Smooth muscle cell (in vitro differentiated cells): ENCODE results near the gene MORC4. TPM values are rescaled to one million over a fixed set of nuclear protein-coding genes. Genes with fewer than 3 reads are reported as not detected.

Source experiments
- DNase-seq: peaks from one replicate; lab custom pipeline; 2025; ENCODE audit not compliant: unreplicated experiment; lab: John Stamatoyannopoulos, UW
- H2AFZ ChIP-seq: fragments of 200-600 bp; sonication (generic); 2 replicates; pipeline ENCODE4 v1.6.0; 2016; ENCODE audit warnings: antibody characterized with exemption, low read depth, mild to moderate bottlenecking
- H3F3A ChIP-seq: fragments of 200-600 bp; sonication (generic); 2 replicates; pipeline ENCODE4 v1.6.0; 2017; ENCODE audit warnings: antibody characterized with exemption, low read depth
- H3K27ac ChIP-seq: fragments of 200-600 bp; sonication (generic); 2 replicates; pipeline ENCODE4 v1.5.1; 2016; ENCODE audit warnings: low read depth, mild to moderate bottlenecking
- H3K27me3 ChIP-seq: fragments of 200-600 bp; sonication (generic); 2 replicates; pipeline ENCODE4 v1.6.1; 2016; ENCODE audit warnings: low read depth, mild to moderate bottlenecking
- H3K36me3 ChIP-seq: fragments of 200-600 bp; sonication (generic); 2 replicates; pipeline ENCODE4 v1.5.1; 2016; ENCODE audit warnings: low read depth
- H3K4me1 ChIP-seq: fragments of 200-600 bp; sonication (generic); 2 replicates; pipeline ENCODE4 v1.5.1; 2016; ENCODE audit warnings: low read depth
- H3K4me2 ChIP-seq: fragments of 200-600 bp; sonication (generic); 2 replicates; pipeline ENCODE4 v1.6.0; 2016; ENCODE audit warnings: mild to moderate bottlenecking
- H3K4me3 ChIP-seq: fragments of 200-600 bp; sonication (generic); 2 replicates; pipeline ENCODE4 v1.5.1; 2016; ENCODE audit warnings: mild to moderate bottlenecking
- H3K79me2 ChIP-seq: fragments of 200-600 bp; sonication (generic); 2 replicates; pipeline ENCODE4 v1.6.0; 2016; ENCODE audit warnings: low read depth, mild to moderate bottlenecking
- H3K9ac ChIP-seq: fragments of 200-600 bp; sonication (generic); 2 replicates; pipeline ENCODE4 v1.6.0; 2016; ENCODE audit warnings: low read depth
- H3K9me3 ChIP-seq: fragments of 200-600 bp; sonication (generic); replicated peaks from 2 replicates; pipeline ENCODE4 v1.5.1; 2016; ENCODE audit warnings: low read depth
- H4K20me1 ChIP-seq: fragments of 200-600 bp; sonication (generic); 2 replicates; pipeline ENCODE4 v1.6.0; 2016; ENCODE audit warnings: low read depth
- CTCF ChIP-seq: fragments of 200-600 bp; sonication (generic); IDR thresholded peaks from 2 replicates; pipeline ENCODE4 v1.5.1; 2017; ENCODE audit warnings: borderline replicate concordance, mild to moderate bottlenecking, antibody characterized with exemption; ENCODE audit not compliant: insufficient read depth, poor library complexity, severe bottlenecking
- WGBS: methylation state at CpG from one replicate; pipeline ENCODE4 v1.1.7; 2016; ENCODE audit warnings: low lambda C conversion rate; 5-methylcytosine and 5-hydroxymethylcytosine counted together
- polyA plus RNA-seq: library from polyadenylated mRNA; unstranded; fragments of >200 nt; fragmentation: Nextera tagmentation; extraction: Ambion mirVana; gene quantifications from 2 replicates; pipeline ENCODE4 v1.2.1, GENCODE V29; 2016
- total RNA-seq: library from RNA; depleted of rRNA; stranded (reverse); fragments of >200 nt; gene quantifications from 2 replicates; pipeline ENCODE4 v1.2.3, GENCODE V29; 2014

MORC4 gene
- total and polyA plus RNA-seq, 2 experiments from 2014 or later: 27.1 to 33.8 TPM

GRCh38 chrX:106902684-106903083 lies 97.3 kb downstream of the MORC4 start:
- H3K9ac ChIP-seq: no peak overlapping the region
- no peak for TF ChIP-seq CTCF
- WGBS: 71% methylated on average over 2 of the region's 2 CpGs
- no peak for DNase-seq
- no peaks in the 10 kb centered on the region for H3K9me3 ChIP-seq
- no peaks in the 10 kb centered on the region for H3K36me3 ChIP-seq
- H2AFZ ChIP-seq: no peak overlapping the region
- no peaks in the 10 kb centered on the region for H3K27me3 ChIP-seq
- no peaks in the 10 kb centered on the region for H3K4me1 ChIP-seq
- no peaks in the 10 kb centered on the region for H3K79me2 ChIP-seq
- no peak overlapping the region for H3K4me2 ChIP-seq
- H3K4me3 ChIP-seq: no peak overlapping the region
- no peaks in the 10 kb centered on the region for H3F3A ChIP-seq
- H4K20me1 ChIP-seq: no peaks in the 10 kb centered on the region
- H3K27ac ChIP-seq: no peak overlapping the region

- Histone ChIP-seq H3K36me3 (no peaks in the 10 kb centered on the region), H3K27ac (no peak overlapping the region), H3K4me2 (no peak overlapping the region), H3K4me3 (no peak overlapping the region), H4K20me1 (no peaks in the 10 kb centered on the region), H2AFZ (no peak overlapping the region), H3F3A (no peaks in the 10 kb centered on the region), H3K9me3 (no peaks in the 10 kb centered on the region), H3K79me2 (no peaks in the 10 kb centered on the region), H3K4me1 (no peaks in the 10 kb centered on the region), H3K27me3 (no peaks in the 10 kb centered on the region), H3K9ac (no peak overlapping the region)
- no peak for TF ChIP-seq CTCF
- WGBS: 74% methylated on average over 4 of the region's 4 CpGs
- no peak for DNase-seq
Measured at GRCh38 chrX:106901781-106902219, 98.2 kb downstream of the MORC4 start.

GRCh38 chrX:106901341-106901740 lies 98.7 kb downstream of the MORC4 start:
- Histone ChIP-seq H3K4me1 (no peaks in the 10 kb centered on the region), H3K36me3 (no peaks in the 10 kb centered on the region), H3K4me3 (no peak overlapping the region), H2AFZ (no peak overlapping the region), H3K4me2 (no peak overlapping the region), H3K27ac (no peak overlapping the region), H3K27me3 (no peaks in the 10 kb centered on the region), H3K9me3 (no peaks in the 10 kb centered on the region), H4K20me1 (no peaks in the 10 kb centered on the region), H3F3A (no peaks in the 10 kb centered on the region), H3K9ac (no peak overlapping the region), H3K79me2 (no peaks in the 10 kb centered on the region)
- WGBS: 81% methylated on average over 3 of the region's 3 CpGs
- TF ChIP-seq CTCF: no peak
- no peak for DNase-seq

- 85% methylated on average over 1 of the region's 1 CpG for WGBS
- no peak for DNase-seq
- Histone ChIP-seq H3F3A (no peaks in the 10 kb centered on the region), H3K79me2 (no peaks in the 10 kb centered on the region), H3K9me3 (no peaks in the 10 kb centered on the region), H3K27ac (no peak overlapping the region), H3K9ac (no peak overlapping the region), H3K4me1 (no peaks in the 10 kb centered on the region), H3K4me2 (no peak overlapping the region), H4K20me1 (no peaks in the 10 kb centered on the region), H3K27me3 (no peaks in the 10 kb centered on the region), H2AFZ (no peak overlapping the region), H3K36me3 (no peaks in the 10 kb centered on the region), H3K4me3 (no peak overlapping the region)
- no peak for TF ChIP-seq CTCF
Measured at GRCh38 chrX:106899841-106900240, 100.2 kb downstream of the MORC4 start.
